HG03095 (cell line): ENCODE data around the gene UTP15.
A peak's percentile ranks its signal among the peaks of the same experiment; 100 is the strongest.

Experiments used
- ATAC-seq: cut with Tn5 transposase; IDR thresholded peaks from one replicate; pipeline ENCODE4 v1.9.1; 2021; ENCODE audit warnings: moderate library complexity; ENCODE audit not compliant: unreplicated experiment

Gene UTP15

GRCh38 chr5:73564675-73565074 is 868 bp upstream of the UTP15 start:
- ATAC-seq, result no peak

GRCh38 chr5:73565969-73566547 is 515 bp downstream of the UTP15 start:
- no peak for ATAC-seq

GRCh38 chr5:73582285-73583145 is 17.0 kb downstream of the UTP15 start:
- ATAC-seq, result no peak

GRCh38 chr5:73587923-73588322 is 22.4 kb downstream of the UTP15 start:
- peak; percentile 70 for ATAC-seq

GRCh38 chr5:73591102-73591695 is 25.7 kb downstream of the UTP15 start:
- no peak for ATAC-seq

GRCh38 chr5:73591698-73592501 is 26.4 kb downstream of the UTP15 start:
- ATAC-seq, result no peak

- no peak for ATAC-seq
These were observed 27.0 kb downstream of the UTP15 start for GRCh38 chr5:73592551-73592950.

GRCh38 chr5:73596705-73597328 is 31.3 kb downstream of the UTP15 start:
- ATAC-seq, result no peak

- no peak for ATAC-seq
These were observed 33.8 kb downstream of the UTP15 start for GRCh38 chr5:73599380-73599779.

- ATAC-seq, result no peak
These were observed 38.5 kb downstream of the UTP15 start for GRCh38 chr5:73603998-73604397.

- ATAC-seq, result no peak
These were observed 39.9 kb downstream of the UTP15 start for GRCh38 chr5:73605223-73606087.

- ATAC-seq, result no peak
These were observed 40.7 kb downstream of the UTP15 start for GRCh38 chr5:73606206-73606753.

GRCh38 chr5:73607228-73607627 is 41.7 kb downstream of the UTP15 start:
- no peak for ATAC-seq

- no peak for ATAC-seq
These were observed 47.3 kb downstream of the UTP15 start for GRCh38 chr5:73612799-73613198.

GRCh38 chr5:73615085-73615484 is 49.5 kb downstream of the UTP15 start:
- ATAC-seq, result no peak

- ATAC-seq, result no peak
These were observed 50.4 kb downstream of the UTP15 start for GRCh38 chr5:73615947-73616346.

GRCh38 chr5:73617510-73618279 is 52.2 kb downstream of the UTP15 start:
- ATAC-seq, result no peak

GRCh38 chr5:73619606-73620333 is 54.2 kb downstream of the UTP15 start:
- no peak for ATAC-seq
